ENCODE measurements around the gene MXD1. TPM values are rescaled to one million over a fixed set of nuclear protein-coding genes. Genes with fewer than 3 reads are reported as not detected.
"Not testable (repeated sequence)": the region's sequence is repeated elsewhere in the genome, so short reads cannot be mapped to it uniquely, and the experiment has no call there.

Gene MXD1, protein sequence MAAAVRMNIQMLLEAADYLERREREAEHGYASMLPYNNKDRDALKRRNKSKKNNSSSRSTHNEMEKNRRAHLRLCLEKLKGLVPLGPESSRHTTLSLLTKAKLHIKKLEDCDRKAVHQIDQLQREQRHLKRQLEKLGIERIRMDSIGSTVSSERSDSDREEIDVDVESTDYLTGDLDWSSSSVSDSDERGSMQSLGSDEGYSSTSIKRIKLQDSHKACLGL
- total RNA-seq (2014; rRNA removed; shearing (Covaris generic)): 0.94 and 1.6 TPM in 2 replicates

DNA sequence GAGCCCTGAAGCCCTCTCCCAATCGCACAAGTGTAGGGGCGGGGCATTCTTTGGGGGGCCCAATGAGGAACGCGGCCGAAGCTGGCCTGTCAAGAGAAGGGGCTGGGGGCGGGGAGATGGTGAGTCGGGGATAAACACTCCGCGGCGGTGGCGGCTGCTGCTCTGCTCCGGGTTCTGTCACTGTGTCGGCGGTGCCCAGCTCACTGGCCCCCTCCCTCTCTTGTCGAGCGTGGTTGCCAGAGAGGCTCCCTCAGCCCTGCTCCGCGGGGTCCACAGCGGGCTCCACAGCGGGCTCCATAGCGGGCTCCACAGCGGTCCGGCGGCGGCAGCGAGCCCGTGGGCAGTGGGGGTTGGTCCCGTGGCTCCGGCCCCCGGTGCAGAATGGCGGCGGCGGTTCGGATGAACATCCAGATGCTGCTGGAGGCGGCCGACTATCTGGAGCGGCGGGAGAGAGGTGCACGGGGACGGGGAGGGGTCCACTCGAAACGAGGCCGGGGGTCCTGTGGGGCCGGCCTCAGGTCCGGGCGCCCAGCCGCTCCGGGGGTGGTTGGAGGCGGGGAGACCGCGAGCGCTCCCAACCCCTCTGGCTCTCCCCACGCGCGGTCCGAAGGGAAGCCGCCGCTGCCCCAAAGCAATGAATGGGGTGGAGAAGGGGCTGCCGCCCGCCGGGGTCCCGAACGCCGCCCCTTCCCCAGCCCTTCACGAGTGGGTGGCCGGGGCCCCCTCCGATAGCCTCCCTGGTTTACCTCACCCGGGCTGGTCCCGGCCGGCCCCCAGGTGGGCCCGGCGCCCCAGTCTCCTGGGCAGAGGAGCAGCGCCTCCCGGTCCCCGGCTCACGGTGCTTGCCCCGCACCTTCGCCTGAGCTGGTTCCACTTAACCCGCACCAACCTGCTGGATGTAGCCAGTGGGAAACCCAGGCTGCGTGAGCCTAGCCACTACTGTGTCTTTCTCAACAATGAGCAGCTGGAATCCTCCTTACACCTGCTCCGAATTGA is at the start of gene MXD1:
TSS of gene MXD1 (plus strand) at position 160 of the 996 bp plus-strand sequence. CDS start at position 382, 222 bp downstream.
- DNase-seq (ENCODE audit: low spot score): no peak

DNA sequence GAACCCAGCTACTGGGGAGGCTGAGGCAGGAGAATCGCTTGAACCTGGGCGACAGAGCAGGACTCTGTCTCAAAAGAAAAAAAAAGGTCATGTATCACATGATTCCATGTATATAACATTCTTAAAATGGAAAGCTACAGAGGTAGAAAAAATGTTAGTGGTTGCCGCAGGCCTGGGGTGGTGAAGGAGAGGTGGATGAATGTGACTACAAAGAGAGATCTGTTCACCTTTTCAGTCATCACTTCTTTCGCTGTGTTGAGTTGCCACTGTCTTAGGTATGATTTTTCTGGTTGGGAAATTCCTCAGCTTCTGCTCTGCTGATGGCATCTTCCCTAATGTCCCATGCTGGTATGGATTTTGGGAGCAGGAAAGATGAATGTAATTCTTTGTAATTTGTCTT is 26.5 kb upstream of the MXD1 start:
- DNase-seq (ENCODE audit: low spot score): no peak

DNA sequence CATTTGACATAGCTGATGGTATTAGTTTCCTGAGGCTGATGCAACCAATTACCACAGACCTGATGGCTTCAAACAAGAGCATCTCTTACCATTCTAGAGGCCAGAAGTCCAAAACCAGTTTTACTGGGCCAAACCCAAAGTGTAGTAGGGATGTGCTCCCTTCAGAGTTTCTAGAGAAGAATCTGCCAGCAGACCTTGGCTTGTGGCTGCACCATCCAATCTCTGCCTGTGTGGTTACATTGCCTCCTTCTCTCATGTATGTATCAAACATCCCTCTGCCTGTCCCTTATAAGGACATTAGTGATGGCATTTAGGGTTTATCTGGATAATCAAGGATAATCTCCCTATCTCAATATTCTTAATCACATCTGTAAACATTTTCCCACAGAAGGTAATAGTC is 25.6 kb upstream of the MXD1 start:
- DNase-seq (ENCODE audit: low spot score): no peak

DNA sequence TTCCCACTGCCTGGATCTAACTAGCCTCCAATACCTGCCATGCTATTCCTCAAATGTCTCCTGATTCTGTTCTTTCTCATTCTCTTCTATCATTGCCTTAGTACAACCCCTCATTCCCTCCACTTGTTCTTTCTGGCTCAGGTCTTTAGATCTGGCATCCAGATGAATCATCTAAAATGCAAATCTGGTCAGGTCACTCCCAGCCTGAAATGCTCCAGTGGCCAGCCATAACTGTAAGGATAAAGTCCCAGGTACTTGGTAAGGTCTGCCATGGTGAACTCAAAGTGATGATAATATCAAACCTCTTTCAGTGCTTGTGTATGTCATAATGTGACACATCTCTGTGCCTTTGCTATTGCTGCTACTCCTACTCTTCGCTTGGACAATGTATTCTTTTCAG is 24.0 kb upstream of the MXD1 start:
- no peak for DNase-seq (ENCODE audit: low spot score)

DNA sequence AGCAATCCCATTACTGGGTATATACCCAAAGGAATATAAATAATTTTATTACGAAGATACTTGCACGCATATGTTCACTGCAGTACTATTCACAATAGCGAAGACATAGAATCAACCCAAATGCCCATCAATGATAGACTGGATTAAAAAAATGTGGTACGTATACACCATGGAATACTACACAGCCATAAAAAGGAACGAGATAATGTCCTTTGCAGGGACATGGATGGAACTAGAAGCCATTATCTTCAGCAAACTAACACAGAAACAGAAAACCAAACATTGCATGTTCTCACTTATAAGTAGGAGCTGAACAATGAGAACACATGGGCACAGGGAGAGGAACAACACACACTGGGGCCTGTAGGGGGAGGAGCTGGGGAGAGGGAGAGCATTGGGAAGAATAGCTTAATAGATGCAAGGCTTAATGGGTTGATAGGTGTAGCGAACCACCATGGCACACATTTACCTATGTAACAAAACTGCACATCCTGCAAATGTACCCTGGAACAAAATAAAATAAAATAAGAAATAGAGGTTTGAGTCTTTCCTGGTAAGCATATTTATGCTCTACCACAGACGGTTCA is 22.0 kb upstream of the MXD1 start:
- not testable (repeated sequence) for DNase-seq (ENCODE audit: low spot score)

DNA sequence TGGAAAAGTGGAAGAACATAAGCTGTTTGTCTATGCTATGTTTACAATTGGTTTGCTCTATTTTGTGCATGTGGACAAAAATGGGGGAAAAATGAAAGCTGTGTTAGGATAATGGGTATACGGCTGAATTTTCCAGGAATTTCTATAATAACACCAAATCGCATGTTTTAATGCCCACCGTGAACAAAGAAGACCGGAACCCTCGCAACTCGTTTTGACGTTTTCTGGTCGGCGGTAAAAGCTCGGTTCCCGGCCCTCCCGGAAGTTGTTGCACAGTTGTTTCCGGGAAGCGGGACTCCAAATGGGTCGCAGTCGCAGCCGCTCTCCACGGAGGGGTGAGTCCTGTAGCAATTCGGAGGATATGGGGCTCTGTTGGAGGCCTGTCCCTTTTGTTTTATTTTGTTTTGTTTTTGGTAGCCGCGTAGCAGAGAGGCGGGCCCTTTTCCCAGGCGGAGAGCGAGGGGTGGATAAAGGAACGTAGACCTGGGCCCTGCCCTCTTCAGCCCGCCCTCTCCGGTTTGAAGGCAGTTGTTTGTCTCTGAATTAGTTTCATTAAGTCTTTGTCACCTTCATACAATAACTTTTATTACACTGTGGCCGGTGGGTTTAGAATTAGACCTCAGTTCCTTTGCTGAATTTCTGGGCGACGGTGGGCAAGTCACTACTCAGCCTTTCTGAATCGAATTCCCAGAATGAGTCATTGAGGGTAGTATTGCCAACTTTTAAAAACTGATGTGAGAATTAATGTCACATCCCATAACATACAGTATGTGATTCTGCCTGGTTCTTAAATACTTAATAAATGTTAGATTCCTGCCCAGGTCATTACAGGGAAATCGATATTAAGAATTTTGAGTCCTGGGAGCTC is 21.0 kb upstream of the MXD1 start, which contains the start of gene SNRNP27:
TSS of gene SNRNP27 (plus strand) at position 273 of the 868 bp plus-strand sequence. CDS start at position 302, 29 bp downstream.
- peak; percentile 66 for DNase-seq (ENCODE audit: low spot score)

DNA sequence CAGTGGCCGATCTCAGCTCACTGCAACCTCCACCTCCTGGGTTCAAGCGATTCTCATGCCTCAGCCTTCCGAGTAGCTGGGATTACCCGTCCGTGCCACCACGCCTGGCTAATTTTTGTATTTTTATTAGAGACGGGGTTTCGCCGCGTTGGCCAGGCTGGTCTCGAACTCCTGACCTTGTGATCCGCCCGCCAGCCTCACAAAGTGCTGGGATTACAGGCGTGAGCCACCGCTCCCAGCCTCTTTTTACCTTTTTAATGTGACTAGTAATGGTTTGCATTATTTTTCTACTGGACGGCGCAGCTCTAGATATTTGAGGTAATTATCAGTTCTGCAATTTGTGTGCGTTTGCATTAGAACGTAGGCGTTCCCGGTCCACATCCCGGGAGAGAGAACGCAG is 20.2 kb upstream of the MXD1 start:
- not testable (repeated sequence) for DNase-seq (ENCODE audit: low spot score)

DNA sequence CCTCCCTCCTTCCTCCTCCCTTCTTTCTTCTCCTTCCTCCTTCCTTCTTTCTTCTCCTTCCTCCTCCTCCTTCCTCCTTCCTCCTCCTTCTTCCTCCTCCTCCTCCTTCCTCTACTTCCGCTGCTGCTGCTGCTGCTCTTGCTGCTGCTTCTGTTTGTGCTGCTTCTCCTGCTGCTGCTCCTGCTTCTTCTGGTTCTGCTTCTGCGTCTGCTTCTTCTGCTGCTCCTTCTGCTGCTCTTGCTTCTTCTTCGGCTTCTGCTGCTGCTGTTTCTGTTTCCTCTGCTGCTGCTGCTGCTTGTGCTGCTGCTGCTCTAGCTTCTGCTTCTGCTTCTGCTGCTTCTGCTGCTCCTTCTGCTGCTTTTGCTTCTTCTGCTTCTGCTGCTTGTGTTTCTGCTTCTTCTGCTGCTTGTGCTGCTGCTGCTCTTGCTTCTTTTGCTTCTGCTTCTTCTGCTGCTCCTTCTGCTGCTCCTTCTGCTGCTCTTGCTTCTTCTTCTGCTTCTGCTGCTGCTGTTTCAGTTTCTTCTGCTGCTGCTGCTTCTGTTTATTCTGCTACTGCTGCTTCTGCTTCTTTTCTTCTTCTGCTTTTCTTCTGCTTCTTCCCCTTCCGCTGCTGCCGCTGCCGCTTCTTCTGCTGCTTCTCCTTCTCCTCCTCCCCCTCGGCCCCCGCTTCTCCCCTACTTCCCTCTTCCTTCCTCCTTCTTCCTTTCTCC is 12.5 kb upstream of the MXD1 start:
- DNase-seq (ENCODE audit: low spot score): no peak

DNA sequence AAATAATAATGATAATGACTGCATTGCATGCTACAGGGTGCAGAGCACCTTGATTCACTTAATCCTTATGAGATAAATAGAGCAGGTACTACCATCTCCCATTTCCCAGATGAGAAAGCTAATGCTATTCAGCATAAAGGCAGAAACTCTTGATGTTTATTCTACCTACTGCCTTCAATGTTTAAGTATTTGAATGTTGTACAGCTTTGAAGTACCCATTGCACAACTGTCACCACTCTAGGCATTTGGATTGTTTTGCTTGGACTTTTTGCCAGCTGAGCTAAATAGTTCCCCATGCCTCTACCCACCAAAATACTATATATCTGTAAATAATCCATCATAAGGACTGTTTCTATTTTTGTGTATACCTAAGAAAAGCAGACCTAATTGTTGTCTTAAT is 7.7 kb upstream of the MXD1 start:
- no peak for DNase-seq (ENCODE audit: low spot score)

DNA sequence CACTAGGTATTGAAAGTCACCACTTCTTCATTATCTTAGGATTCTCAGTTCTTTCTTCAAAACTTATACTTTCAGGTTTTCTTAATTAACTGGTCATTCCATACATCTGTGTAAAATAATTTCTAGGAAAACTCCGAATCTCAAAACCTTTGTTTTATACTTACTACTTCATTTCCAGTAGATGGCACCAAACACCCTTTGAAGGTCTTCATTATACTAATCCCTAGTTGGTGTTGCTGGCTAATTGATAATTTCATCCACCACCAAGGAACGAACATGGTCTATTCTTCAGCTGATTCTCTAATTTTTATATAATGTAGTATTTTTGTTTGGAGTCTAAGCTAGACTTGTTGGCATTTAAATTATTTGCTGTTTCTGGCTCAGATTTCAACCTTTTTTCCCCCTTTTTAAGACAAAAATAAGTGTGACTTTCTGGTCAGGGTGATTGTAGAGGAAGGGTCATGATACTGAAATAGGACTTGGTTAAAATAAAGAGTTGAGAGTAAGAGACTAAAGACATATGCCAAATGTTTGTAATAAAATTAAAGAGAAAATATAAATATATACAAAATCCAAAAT is 2.8 kb upstream of the MXD1 start:
- peak; percentile 49 for DNase-seq (ENCODE audit: low spot score)

DNA sequence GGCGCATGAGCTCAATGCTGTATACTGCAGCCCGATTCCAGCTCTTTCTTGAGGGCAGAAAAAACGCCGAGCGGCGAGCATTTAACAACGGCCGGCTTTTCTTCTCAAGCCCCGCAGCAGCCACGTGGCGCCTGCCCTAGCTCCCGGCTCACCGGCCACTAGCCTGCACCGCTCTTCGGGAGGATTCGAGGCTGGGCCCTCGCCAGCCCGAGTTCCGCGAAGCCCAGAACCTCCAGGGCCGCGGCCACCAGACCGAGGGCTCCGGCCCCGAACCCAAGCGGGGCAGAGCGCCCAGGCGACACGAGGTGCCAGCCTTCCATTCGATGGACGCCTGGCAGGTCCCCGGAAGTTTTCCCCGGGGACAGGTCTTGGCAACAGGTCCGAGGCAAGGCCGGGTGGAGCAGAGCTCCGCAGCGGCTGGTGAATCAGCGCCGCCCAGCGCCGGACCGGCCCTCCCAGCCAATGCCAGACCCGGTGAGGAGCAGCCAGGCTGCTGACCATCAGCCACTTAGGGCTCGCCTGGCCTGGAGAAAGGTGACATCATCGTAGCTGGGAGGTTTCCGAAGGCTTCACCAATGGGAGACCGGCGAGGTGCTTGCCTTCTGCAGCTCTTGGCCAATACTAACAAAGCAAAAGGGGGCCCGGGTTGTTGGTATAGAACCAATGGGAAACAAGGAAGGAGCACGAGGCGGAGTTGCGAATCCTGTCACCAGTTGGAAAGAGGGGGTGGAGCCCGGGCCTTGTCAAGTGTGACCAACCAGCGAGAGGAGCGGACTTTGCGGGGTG is 552 bp upstream of the MXD1 start:
- peak; percentile 100 for DNase-seq (ENCODE audit: low spot score)

DNA sequence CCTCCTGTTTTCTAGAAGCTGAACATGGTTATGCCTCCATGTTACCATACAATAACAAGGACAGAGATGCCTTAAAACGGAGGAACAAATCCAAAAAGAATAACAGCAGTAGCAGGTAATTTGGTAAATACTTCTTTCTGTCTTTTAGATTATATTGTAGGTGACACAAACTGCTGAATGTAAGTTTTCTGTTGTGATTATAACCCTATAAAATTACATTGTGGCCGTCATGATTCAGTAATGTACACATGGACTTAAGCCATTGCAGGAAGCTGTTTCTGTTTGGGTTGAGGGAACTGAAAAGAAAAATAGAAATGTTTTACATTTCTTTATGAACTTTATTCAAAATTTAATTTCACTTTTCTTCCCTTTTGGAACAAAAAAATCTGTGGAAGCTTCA is 1.2 kb downstream of the MXD1 start:
- DNase-seq (ENCODE audit: low spot score): no peak

DNA sequence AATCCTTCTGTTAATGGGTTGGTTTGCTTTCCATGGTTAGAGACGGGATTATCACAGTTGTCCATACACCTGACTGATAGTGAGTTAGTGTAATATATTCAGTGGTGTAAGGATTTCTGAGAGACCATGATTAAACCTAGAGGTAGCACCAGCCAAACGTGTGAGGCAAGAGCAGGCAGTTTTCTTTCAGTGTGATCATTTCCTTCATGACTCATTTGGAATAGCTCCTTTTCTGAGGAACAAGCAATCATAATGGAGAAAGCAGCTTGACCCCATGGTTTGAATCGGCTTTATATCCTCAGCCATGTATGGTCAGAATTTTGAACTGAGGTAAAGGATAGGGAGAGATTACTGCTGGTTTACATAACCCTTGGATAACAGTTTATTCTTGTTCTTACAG is 2.9 kb downstream of the MXD1 start:
- peak; percentile 27 for DNase-seq (ENCODE audit: low spot score)

DNA sequence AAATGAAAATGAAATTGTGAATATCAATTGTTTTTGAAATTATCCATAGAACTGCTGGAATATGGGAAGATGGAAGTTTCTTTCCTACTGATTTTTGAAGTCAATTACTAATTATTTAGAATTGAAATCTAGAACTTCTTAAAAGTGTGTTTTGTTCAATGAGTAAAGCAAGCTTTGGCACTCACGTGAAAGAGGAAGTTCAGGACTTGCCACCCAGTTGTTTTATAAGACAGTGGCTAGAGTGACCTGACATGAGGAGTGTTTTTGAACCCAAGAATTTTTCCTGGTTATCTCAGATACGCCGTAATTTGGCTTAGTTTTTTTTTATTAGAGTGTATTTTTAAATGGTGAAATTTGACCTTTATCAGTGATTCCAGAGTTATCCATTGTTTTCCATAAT is 3.5 kb downstream of the MXD1 start:
- DNase-seq (ENCODE audit: low spot score): no peak

DNA sequence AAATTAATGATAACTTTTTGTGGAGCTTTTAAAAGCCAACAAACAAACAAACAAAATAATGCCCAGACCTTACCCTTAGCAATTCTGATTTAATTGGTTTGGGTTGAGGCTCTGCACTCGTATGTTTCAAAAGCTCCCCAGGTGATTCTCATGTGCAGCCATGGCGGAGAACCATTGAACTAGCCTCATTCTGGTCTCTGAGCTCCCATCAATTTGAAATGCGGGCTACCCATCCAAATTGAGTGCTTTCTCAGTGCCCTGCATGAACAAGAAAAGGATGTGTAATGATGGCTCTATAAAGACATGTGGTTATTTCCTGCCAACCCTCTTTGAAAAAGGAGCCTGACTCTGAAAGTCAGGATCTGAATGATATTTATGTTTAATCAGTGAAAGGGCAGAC is 8.2 kb downstream of the MXD1 start:
- DNase-seq (ENCODE audit: low spot score): no peak

DNA sequence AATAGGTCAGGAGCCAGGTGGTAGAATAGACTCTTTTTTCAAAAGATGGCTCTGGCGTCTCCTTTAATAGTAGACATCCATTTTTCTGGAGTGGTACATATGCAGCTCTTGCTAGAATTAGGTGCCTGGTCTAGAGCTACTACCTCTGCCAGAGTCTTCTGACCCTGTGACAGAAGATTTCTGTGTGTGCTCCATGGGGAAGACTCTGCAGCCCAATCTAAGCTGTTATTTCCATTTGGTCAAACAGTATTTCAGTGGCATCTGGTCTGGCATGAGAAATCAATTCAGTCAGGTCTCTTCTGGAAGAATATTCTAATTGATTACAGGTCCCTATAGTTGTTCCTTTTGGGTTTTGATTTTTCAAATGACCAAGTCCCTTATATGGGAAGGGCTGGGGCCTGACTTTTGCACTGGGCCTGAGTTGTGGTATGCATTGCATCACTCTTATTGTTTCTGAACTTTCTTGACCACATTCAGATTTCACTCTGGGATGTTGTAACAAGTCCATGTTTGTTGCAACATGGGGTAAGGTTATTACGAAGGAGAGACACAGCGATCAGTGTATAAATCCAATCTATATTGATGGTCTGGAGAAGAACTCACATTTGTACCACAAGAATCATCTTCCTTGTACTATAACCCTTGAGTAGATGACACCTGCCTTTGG is 12.1 kb downstream of the MXD1 start:
- no peak for DNase-seq (ENCODE audit: low spot score)

DNA sequence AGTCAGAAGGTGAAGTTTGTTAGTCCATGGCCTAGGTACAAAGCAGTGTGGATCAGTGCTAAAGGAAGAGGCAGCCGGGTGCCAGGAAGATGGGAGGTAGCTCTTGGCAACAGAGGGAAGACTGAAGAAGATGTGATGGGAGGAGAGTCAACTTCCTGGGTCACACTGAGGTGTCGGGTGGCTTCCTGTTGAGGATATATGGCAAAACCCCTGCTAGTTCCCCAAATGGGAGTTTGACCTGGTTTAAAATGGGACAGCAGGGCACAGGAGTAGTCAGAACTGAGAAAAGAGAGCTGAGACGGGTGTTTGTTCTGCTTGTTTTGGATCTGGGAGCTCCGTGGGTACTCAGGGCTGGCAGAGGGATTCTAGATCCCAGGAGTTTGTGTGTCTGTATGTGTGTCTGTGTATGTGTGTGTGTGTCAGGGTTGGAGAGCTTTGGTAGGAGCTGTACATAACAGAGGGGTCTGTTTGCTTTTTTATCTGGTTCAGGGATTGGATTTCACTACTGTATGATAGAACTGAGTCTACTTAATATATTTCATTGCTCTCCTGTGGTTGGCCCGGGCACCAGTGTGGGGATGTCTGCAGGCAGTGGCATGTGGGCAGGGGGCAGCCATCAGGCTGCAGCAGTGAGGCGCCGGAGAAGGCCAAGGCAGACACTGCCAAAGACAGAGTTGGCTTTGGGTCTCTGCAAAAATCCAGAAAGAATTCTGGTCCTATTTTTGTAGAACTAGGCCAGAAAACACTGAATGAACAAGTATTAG is 17.1 kb downstream of the MXD1 start:
- no peak for DNase-seq (ENCODE audit: low spot score)

DNA sequence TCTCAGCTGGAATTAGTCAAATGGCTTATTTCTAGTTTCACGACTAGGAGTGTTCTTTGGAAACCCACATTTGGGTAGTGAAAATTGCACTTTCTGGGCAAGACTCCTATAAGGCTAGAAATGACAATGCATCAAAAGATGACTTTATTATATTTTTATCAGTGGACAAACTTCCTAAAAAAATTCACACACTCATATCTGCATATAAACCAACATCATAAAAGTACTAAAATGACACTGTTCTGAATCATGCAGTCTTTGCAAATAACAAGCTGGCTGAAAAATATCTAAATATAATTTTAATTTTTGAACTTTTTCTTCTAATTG is 17.6 kb downstream of the MXD1 start:
- no peak for DNase-seq (ENCODE audit: low spot score)
